WTC11 (cell line): Measurements from ENCODE around the gene RP2.

Experiments
- CREB1 ChIP-seq: sonication (generic); formaldehyde crosslinking; IDR thresholded peaks from 2 replicates; pipeline ENCODE4 v1.8.0; 2023; ENCODE audit warnings: mild to moderate bottlenecking, missing genetic modification reagents
- CTCF ChIP-seq: fragments of 200-600 bp; IDR thresholded peaks from 2 replicates; pipeline ENCODE4 v1.8.0; 2022; ENCODE audit warnings: antibody characterized with exemption
- FOXJ3 ChIP-seq: sonication (generic); formaldehyde crosslinking; IDR thresholded peaks from 2 replicates; pipeline ENCODE4 v1.9.0; 2021; ENCODE audit warnings: missing genetic modification reagents, mild to moderate bottlenecking, borderline replicate concordance

GRCh38 chrX:46792810-46793188 lies 44.0 kb upstream of the RP2 start:
- no peak for TF ChIP-seq FOXJ3 (CRISPR knock-in tag)
- no peak for TF ChIP-seq CREB1 (CRISPR knock-in tag)
- no peak for TF ChIP-seq CTCF
